Esophagus muscularis mucosa (tissue), 4 donors: ENCODE data around the gene SLC4A5. TPM values are rescaled to one million over a fixed set of nuclear protein-coding genes. Genes with fewer than 3 reads are reported as not detected.

Source experiments
- DNase-seq: peaks from one replicate; pipeline ENCODE4 v3.0.0-alpha.2; 2017; ENCODE audit errors: extremely low spot score
- H3K27ac ChIP-seq, 4 donors: fragments of 200-600 bp; sonication (generic); replicated peaks in 1 of 4; 1 replicate in 3 of 4; 2 replicates in 1 of 4; pipeline ENCODE4 v1.5.1; 2016 to 2019; ENCODE audit warnings: mild to moderate bottlenecking in 1 of 4
- H3K27me3 ChIP-seq, 4 donors: fragments of 200-600 bp; sonication (generic); one replicate each; pipeline versions ENCODE4 v1.5.1 to v1.6.0; 2016 to 2019
- H3K36me3 ChIP-seq, 4 donors: fragments of 200-600 bp; sonication (generic); one replicate each; pipeline ENCODE4 v1.5.1; 2016 to 2019
- H3K4me1 ChIP-seq, 4 donors: fragments of 200-600 bp; sonication (generic); one replicate each; pipeline ENCODE4 v1.5.1; 2016 to 2019
- H3K4me3 ChIP-seq, 4 donors: fragments of 200-600 bp; sonication (generic); 1 replicate in 2 of 4; 2 replicates in 2 of 4; pipeline ENCODE4 v1.5.1; 2016 to 2019; ENCODE audit warnings: mild to moderate bottlenecking in 4 of 4, moderate library complexity in 1 of 4
- H3K9me3 ChIP-seq, 4 donors: fragments of 200-600 bp; sonication (generic); 1 replicate in 3 of 4; 2 replicates in 1 of 4; pipeline ENCODE4 v1.5.1; 2016 to 2019
- CTCF ChIP-seq, 3 experiments: fragments of 200-600 bp in 2 of 3; fragments of 450-650 bp in 1 of 3; sonication (generic) in 2 of 3; IDR thresholded peaks; one replicate each; pipeline ENCODE4 v1.5.1; 2017 to 2019; ENCODE audit warnings: antibody characterized with exemption in 3 of 3, mild to moderate bottlenecking in 2 of 3, moderate library complexity in 1 of 3
- EP300 ChIP-seq: sonication (generic); formaldehyde crosslinking; IDR thresholded peaks from one replicate; pipeline ENCODE4 v1.6.1; 2017; ENCODE audit warnings: antibody characterized with exemption
- POLR2A ChIP-seq: fragments of 450-650 bp; IDR thresholded peaks from one replicate; pipeline ENCODE4 v1.6.1; 2017; ENCODE audit warnings: antibody characterized with exemption, moderate library complexity, mild to moderate bottlenecking, low read depth
- POLR2AphosphoS5 ChIP-seq, 2 donors: sonication (generic); formaldehyde crosslinking; IDR thresholded peaks; one replicate each; pipeline ENCODE4 v1.6.1; 2017; ENCODE audit warnings: antibody characterized with exemption in 2 of 2
- WGBS: methylation state at CpG from one replicate; pipeline ENCODE4 v1.1.5; 2018; 5-methylcytosine and 5-hydroxymethylcytosine counted together
- intact Hi-C: fragments of 100-400 bp; cut with DNase I; formaldehyde crosslinking; loops from one replicate; pipeline ENCODE4 v1.15.1; 2023
- total RNA-seq, 4 donors: library from RNA; depleted of rRNA; stranded (reverse); fragments of >200 nt; gene quantifications; one replicate each; pipeline versions ENCODE4 v1.1.0 to v1.2.1, GENCODE V29; 2016

SLC4A5 gene
- total RNA-seq, 4 donors from 2014 or later: 0.50 to 1.8 (median 1.4) TPM

- H3K9me3 ChIP-seq: no peaks in the 10 kb centered on the region
- 27% methylated on average over 3 of the region's 3 CpGs for WGBS
- H3K27ac ChIP-seq: no peak overlapping the region
- no peaks in the 10 kb centered on the region for H3K27me3 ChIP-seq
- no peaks in the 10 kb centered on the region for H3K4me1 ChIP-seq
- intact Hi-C loops: loop anchor here (5.0 to 10.0 kb wide), 3 partner anchors 60 to 510 kb away; partner anchors contain the start of gene STAMBP
- TF ChIP-seq CTCF (IDR thresholded peaks at IDR 0.05) (peak; percentile 80 to 95 (median 84)), POLR2AphosphoS5 (IDR thresholded peaks at IDR 0.05) (no peak)
- H3K36me3 ChIP-seq: peaks cover 12 to 39% (median 19%) of the 10 kb centered on the region in 4 donors
- no peak overlapping the region for H3K4me3 ChIP-seq
- DNase-seq: no peak
Observed at GRCh38 chr2:74334931-74335333, 8.3 kb downstream of the SLC4A5 start.

- TF ChIP-seq EP300: no peak
- TF ChIP-seq POLR2AphosphoS5 (IDR thresholded peaks at IDR 0.05): no peak
- no peak for TF ChIP-seq POLR2A
- TF ChIP-seq CTCF (IDR thresholded peaks at IDR 0.05): no peak
- intact Hi-C loops: loop anchor here (10.0 kb wide), 2 partner anchors 61 to 509 kb away; partner anchors contain the start of gene STAMBP
- Histone ChIP-seq H3K27me3 (no peaks in the 10 kb centered on the region), H3K27ac (no peak overlapping the region), H3K4me1 (no peaks in the 10 kb centered on the region), H3K9me3 (no peaks in the 10 kb centered on the region), H3K4me3 (no peak overlapping the region), H3K36me3 (peaks cover 13 to 46% (median 24%) of the 10 kb centered on the region in 4 donors)
- peak; percentile 37 for DNase-seq
- 92% methylated on average over 6 of the region's 6 CpGs for WGBS
Observed at GRCh38 chr2:74333896-74334586, 9.2 kb downstream of the SLC4A5 start.

- Histone ChIP-seq H3K9me3 (no peaks in the 10 kb centered on the region), H3K27ac (no peak overlapping the region), H3K4me1 (no peaks in the 10 kb centered on the region), H3K36me3 (peaks cover 13 to 49% (median 26%) of the 10 kb centered on the region in 4 donors), H3K4me3 (no peak overlapping the region), H3K27me3 (no peaks in the 10 kb centered on the region)
- TF ChIP-seq POLR2A (no peak), EP300 (no peak), POLR2AphosphoS5 (IDR thresholded peaks at IDR 0.05) (no peak), CTCF (IDR thresholded peaks at IDR 0.05) (no peak)
- 53% methylated on average over 3 of the region's 3 CpGs for WGBS
- intact Hi-C loops: loop anchor here (10.0 kb wide), 2 partner anchors 62 to 508 kb away; partner anchors contain the start of gene STAMBP
- peak; percentile 39 for DNase-seq
Observed at GRCh38 chr2:74333175-74333574, 10.0 kb downstream of the SLC4A5 start.

GRCh38 chr2:74332550-74333174 is 10.6 kb downstream of the SLC4A5 start:
- 88% methylated on average over 3 of the region's 3 CpGs for WGBS
- Histone ChIP-seq H3K9me3 (no peaks in the 10 kb centered on the region), H3K27me3 (no peaks in the 10 kb centered on the region), H3K4me1 (no peaks in the 10 kb centered on the region), H3K36me3 (peaks cover 13 to 52% (median 28%) of the 10 kb centered on the region in 4 donors), H3K4me3 (no peak overlapping the region), H3K27ac (no peak overlapping the region)
- TF ChIP-seq EP300 (no peak), POLR2AphosphoS5 (IDR thresholded peaks at IDR 0.05) (no peak), POLR2A (no peak), CTCF (IDR thresholded peaks at IDR 0.05) (no peak)
- DNase-seq: peak; percentile 62
- intact Hi-C loops: loop anchor here (10.0 kb wide), 2 partner anchors 62 to 508 kb away; partner anchors contain the start of gene STAMBP
